Measurements from ENCODE around the gene TYK2.
A peak's percentile ranks its signal among the peaks of the same experiment; 100 is the strongest.

TYK2 gene

GRCh38 chr19:10422046-10422461, 41.7 kb upstream of the TYK2 start:
- no peaks in the 10 kb centered on the region for H3K9me3 ChIP-seq (ENCODE audit: severe bottlenecking)
- no peak overlapping the region for H3K27ac ChIP-seq
- H3K27me3 ChIP-seq (ENCODE audit: insufficient read depth, low read depth, severe bottlenecking), result peaks cover 5% of the 10 kb centered on the region
- no peaks in the 10 kb centered on the region for H3K36me3 ChIP-seq
- no peak overlapping the region for H3K4me3 ChIP-seq (ENCODE audit: low read depth, low read length)
- DNase-seq, result no peak
- no peak for TF ChIP-seq CTCF (IDR thresholded peaks at IDR 0.05; ENCODE audit: low read depth, low read length)

- no peak for TF ChIP-seq CTCF (IDR thresholded peaks at IDR 0.05; ENCODE audit: low read depth, low read length)
- peaks cover 5% of the 10 kb centered on the region for H3K27me3 ChIP-seq (ENCODE audit: insufficient read depth, low read depth, severe bottlenecking)
- H3K27ac ChIP-seq, result no peak overlapping the region
- DNase-seq, result no peak
- peaks cover 2% of the 10 kb centered on the region for H3K9me3 ChIP-seq (ENCODE audit: severe bottlenecking)
- H3K4me3 ChIP-seq (ENCODE audit: low read depth, low read length), result peak overlapping the region; percentile 66
- no peaks in the 10 kb centered on the region for H3K36me3 ChIP-seq
Measured at GRCh38 chr19:10421240-10422045, 41.1 kb upstream of the TYK2 start.

- H3K36me3 ChIP-seq, result no peaks in the 10 kb centered on the region
- peak within 1 kb of the TSS; percentile 66 for H3K4me3 ChIP-seq (ENCODE audit: low read depth, low read length)
- peaks cover 2% of the 10 kb centered on the region for H3K9me3 ChIP-seq (ENCODE audit: severe bottlenecking)
- H3K27me3 ChIP-seq (ENCODE audit: insufficient read depth, low read depth, severe bottlenecking), result peaks cover 5% of the 10 kb centered on the region
- peak within 1 kb of the TSS; percentile 78 for H3K27ac ChIP-seq
- TF ChIP-seq CTCF (IDR thresholded peaks at IDR 0.05; ENCODE audit: low read depth, low read length), result peak; percentile 80
- peak; percentile 77 for DNase-seq
Measured at GRCh38 chr19:10420444-10421239, 40.3 kb upstream of the TYK2 start, which contains the start of gene PDE4A. TSS of gene PDE4A (plus strand) at chr19:10420538. CDS start at chr19:10420765, 227 bp downstream.

GRCh38 chr19:10419646-10420443, 39.5 kb upstream of the TYK2 start:
- no peak for TF ChIP-seq CTCF (IDR thresholded peaks at IDR 0.05; ENCODE audit: low read depth, low read length)
- DNase-seq, result peak; percentile 99
- peaks cover 4% of the 10 kb centered on the region for H3K27me3 ChIP-seq (ENCODE audit: insufficient read depth, low read depth, severe bottlenecking)
- H3K4me3 ChIP-seq (ENCODE audit: low read depth, low read length), result peak overlapping the region; percentile 59
- peak overlapping the region; percentile 31 for H3K27ac ChIP-seq
- no peaks in the 10 kb centered on the region for H3K36me3 ChIP-seq
- peaks cover 2% of the 10 kb centered on the region for H3K9me3 ChIP-seq (ENCODE audit: severe bottlenecking)

GRCh38 chr19:10419200-10419645, 38.9 kb upstream of the TYK2 start:
- DNase-seq, result peak; percentile 43
- no peaks in the 10 kb centered on the region for H3K36me3 ChIP-seq
- H3K4me3 ChIP-seq (ENCODE audit: low read depth, low read length), result peak overlapping the region; percentile 59
- H3K27ac ChIP-seq, result peak overlapping the region; percentile 31
- no peak for TF ChIP-seq CTCF (IDR thresholded peaks at IDR 0.05; ENCODE audit: low read depth, low read length)
- H3K9me3 ChIP-seq (ENCODE audit: severe bottlenecking), result peaks cover 7% of the 10 kb centered on the region
- no peaks in the 10 kb centered on the region for H3K27me3 ChIP-seq (ENCODE audit: insufficient read depth, low read depth, severe bottlenecking)

Measured in WERI-Rb-1 (cell line).